K562 (cell line): Measurements from ENCODE around the gene MAML3. TPM values are rescaled to one million over a fixed set of nuclear protein-coding genes. Genes with fewer than 3 reads are reported as not detected.

Source experiments
- ATAC-seq: fragments of 200-7000 bp; cut with Tn5 transposase; 3 replicates; pipeline ENCODE4 v1.9.1; 2020; ENCODE audit warnings: moderate library complexity
- BruUV-seq: library from RNA; stranded (reverse); fragments of 400-500 nt; replicated peaks from 2 replicates; lab custom pipeline; 2021; lab: Mats Ljungman, UMichigan
- CTCF ChIA-PET: fragments of 300-600 bp; formaldehyde crosslinking; extraction: SDS; loops from one replicate; lab custom pipeline; 2021; ENCODE audit warnings: low intra/inter-chr PET ratio; lab: Yijun Ruan, JAX
- POLR2A ChIA-PET: fragments of 300-600, 350-650 bp; sonication (Branson Sonifier 250); formaldehyde crosslinking; extraction: SDS; loops from one replicate; lab custom pipeline; 2021; ENCODE audit warnings: antibody characterized with exemption, inconsistent platforms; lab: Yijun Ruan, JAX
- DNase-seq, 4 experiments: peaks; one replicate each; pipeline versions ENCODE4 v3.0.0 to v3.0.0-alpha.2; 2011 to 2018; ENCODE audit warnings: low spot score in 3 of 4, mixed read lengths in 3 of 4; ENCODE audit errors: extremely low read depth in 1 of 4
- FAIRE-seq: peaks from 2 replicates; lab custom pipeline; 2011; peaks lifted over from hg19 to GRCh38; lab: Jason Lieb, UNC
- H2AFZ ChIP-seq: 2 replicates; pipeline ENCODE4 v1.6.0; 2011; ENCODE audit warnings: low read depth, low read length, control low read depth, inconsistent platforms
- H3K27ac ChIP-seq: fragments of 200-600 bp; 3 replicates; pipeline ENCODE4 v1.8.0; 2011; ENCODE audit warnings: low read depth, mild to moderate bottlenecking, control low read depth, inconsistent platforms, low read length, moderate library complexity, mixed read lengths; ENCODE audit errors: extremely low read depth
- H3K27me3 ChIP-seq, 2 experiments: fragments of 300-600 bp in 1 of 2; 2 replicates in 1 of 2; 3 replicates in 1 of 2; pipeline versions ENCODE4 v1.6.0 to v1.8.0; 2011; ENCODE audit warnings: inconsistent platforms in 2 of 2, low read length in 2 of 2, mild to moderate bottlenecking in 1 of 2, mixed read lengths in 1 of 2, moderate library complexity in 1 of 2; ENCODE audit not compliant: control insufficient read depth in 2 of 2, insufficient read depth in 2 of 2
- H3K36me3 ChIP-seq: fragments of 300-600 bp; 3 replicates; pipeline ENCODE4 v1.8.0; 2011; ENCODE audit warnings: mild to moderate bottlenecking, low read length, inconsistent platforms; ENCODE audit not compliant: control insufficient read depth, insufficient read depth
- H3K4me1 ChIP-seq, 2 experiments: fragments of 200-600 bp in 1 of 2; replicated peaks in 1 of 2; 2 replicates in 1 of 2; 3 replicates in 1 of 2; pipeline versions ENCODE4 v1.5.1 to v1.8.0; 2011; ENCODE audit warnings: inconsistent platforms in 2 of 2, low read length in 2 of 2, mild to moderate bottlenecking in 1 of 2, mixed read lengths in 1 of 2, moderate library complexity in 1 of 2; ENCODE audit not compliant: control insufficient read depth in 2 of 2, insufficient read depth in 2 of 2
- H3K4me2 ChIP-seq: 2 replicates; pipeline ENCODE4 v1.6.1; 2011; ENCODE audit warnings: low read length, control low read depth, inconsistent platforms, mixed read lengths; ENCODE audit not compliant: insufficient read depth
- H3K4me3 ChIP-seq: fragments of 200-600 bp; sonication (generic), shearing (Covaris generic); 2 replicates; pipeline ENCODE4 v1.5.1; 2016; ENCODE audit warnings: control low read depth, inconsistent platforms
- H3K79me2 ChIP-seq: fragments of 200-600 bp; 3 replicates; pipeline ENCODE4 v1.8.0; 2011; ENCODE audit warnings: low read length, inconsistent platforms; ENCODE audit not compliant: control insufficient read depth, insufficient read depth
- H3K9ac ChIP-seq, 2 experiments: 2 replicates each; pipeline versions ENCODE4 v1.6.0 to v1.6.1; 2011; ENCODE audit warnings: low read depth in 2 of 2, low read length in 2 of 2, control low read depth in 1 of 2, inconsistent platforms in 1 of 2, mild to moderate bottlenecking in 1 of 2, mixed read lengths in 1 of 2; ENCODE audit not compliant: insufficient read depth in 1 of 2
- H3K9me1 ChIP-seq: one replicate; pipeline ENCODE4 v1.6.0; 2011; ENCODE audit warnings: inconsistent platforms, mild to moderate bottlenecking, low read length, moderate library complexity; ENCODE audit not compliant: control insufficient read depth, insufficient read depth
- H3K9me3 ChIP-seq: replicated peaks from 2 replicates; pipeline ENCODE4 v1.5.1; 2011; ENCODE audit warnings: low read depth, low read length, inconsistent platforms; ENCODE audit not compliant: control insufficient read depth, insufficient read depth
- H4K20me1 ChIP-seq: replicated peaks from 2 replicates; pipeline ENCODE4 v1.6.1; 2011; ENCODE audit warnings: low read length, inconsistent platforms, mixed read lengths; ENCODE audit not compliant: control insufficient read depth, insufficient read depth
- ARID4B ChIP-seq: sonication (generic); formaldehyde crosslinking; IDR thresholded peaks from 2 replicates; pipeline ENCODE4 v1.8.0; 2022; ENCODE audit warnings: mild to moderate bottlenecking, missing genetic modification reagents
- CHCHD3 ChIP-seq: fragments of 250-450 bp; sonication (Bioruptor Pico); IDR thresholded peaks from 2 replicates; pipeline ENCODE4 v2.1.2; 2022; ENCODE audit warnings: mild to moderate bottlenecking
- KAT2B ChIP-seq: IDR thresholded peaks from one replicate; pipeline ENCODE4 v1.6.1; 2012; ENCODE audit warnings: low read depth, mild to moderate bottlenecking, control low read depth, inconsistent platforms, low read length, moderate library complexity
- MCM3 ChIP-seq: fragments of 450-650 bp; IDR thresholded peaks from 2 replicates; pipeline ENCODE4 v1.6.1; 2016
- MYNN ChIP-seq, 2 experiments: sonication (generic); formaldehyde crosslinking in 1 of 2; IDR thresholded peaks; 2 replicates each; pipeline versions ENCODE4 v1.5.0 to v1.6.1; 2016 to 2020; ENCODE audit warnings: antibody characterized with exemption in 1 of 2, missing genetic modification reagents in 1 of 2
- NELFE ChIP-seq: IDR thresholded peaks from 2 replicates; pipeline ENCODE4 v1.6.1; 2011; ENCODE audit warnings: mild to moderate bottlenecking; ENCODE audit not compliant: insufficient read depth, insufficient read length
- POLR2AphosphoS2 ChIP-seq: IDR thresholded peaks from 2 replicates; pipeline ENCODE4 v1.6.1; 2012; ENCODE audit warnings: low read length, improper control_type of control experiment
- PRMT5 ChIP-seq: sonication (generic); formaldehyde crosslinking; IDR thresholded peaks from 2 replicates; pipeline ENCODE4 v1.5.0; 2020; ENCODE audit warnings: missing genetic modification reagents
- PTBP1 ChIP-seq: fragments of 200-400 bp; formaldehyde crosslinking; IDR thresholded peaks from 2 replicates; pipeline ENCODE4 v1.6.1; 2017; ENCODE audit warnings: low read depth, low read length
- ZFP36 ChIP-seq: fragments of 150-350 bp; IDR thresholded peaks from 2 replicates; pipeline ENCODE4 v1.6.1; 2018; ENCODE audit warnings: low read length, low read depth; ENCODE audit not compliant: partially characterized antibody
- WGBS: fragments of 100-300 bp; shearing (Covaris generic); methylation state at CpG from one replicate; pipeline ENCODE4 v1.1.6; 2016; ENCODE audit warnings: low coverage, mixed read lengths; ENCODE audit not compliant: insufficient coverage; ENCODE audit errors: missing lambda C conversion rate; 5-methylcytosine and 5-hydroxymethylcytosine counted together
- in situ Hi-C: fragments of 300-500 bp; cut with MboI; formaldehyde crosslinking; loops from 4 replicates; pipeline ENCODE4 v1.15.0; 2018; ENCODE audit warnings: inconsistent platforms, mixed read lengths
- intact Hi-C: fragments of 100-400 bp; cut with micrococcal nuclease; formaldehyde crosslinking; loops from 2 replicates; pipeline ENCODE4 v1.14.2; 2022
- polyA plus RNA-seq, 8 experiments: library from polyadenylated mRNA; depleted of rRNA in 4 of 8; stranded (reverse) in 5 of 8; unstranded in 3 of 8; fragments of >200 nt; fragmentation: Nextera tagmentation in 2 of 8; fragmentation: Illumina TruSeq in 1 of 8; extraction: Ambion mirVana in 2 of 8; extraction: Trizol in 1 of 8; gene quantifications; 2 replicates each; pipeline versions ENCODE4 v1.2.1 to v1.2.3, GENCODE V29; 2011 to 2014; ENCODE audit warnings: inconsistent platforms in 1 of 8, missing spikeins in 1 of 8
- total RNA-seq, 7 experiments: library from RNA; depleted of rRNA in 6 of 7; stranded (reverse); fragments of >200 nt in 6 of 7; fragmentation: Illumina TruSeq in 2 of 7; extraction: Trizol in 2 of 7; gene quantifications; 2 replicates each; pipeline versions ENCODE4 v1.2.1 to v1.2.3, GENCODE V29; 2011 to 2021; ENCODE audit warnings: low replicate concordance in 1 of 7

MAML3 gene
- total and polyA plus RNA-seq, 9 of the 15 experiments (the other 6 are each of a cell fraction or from before 2014, with no cell fraction given), result 0.01 to 0.55 (median 0.25) TPM

- no peaks in the 10 kb centered on the region for H3K9me1 ChIP-seq
- CTCF ChIA-PET, result no interaction called here
- H3K27ac ChIP-seq, result no peak overlapping the region
- H3K36me3 ChIP-seq, result no peaks in the 10 kb centered on the region
- H3K79me2 ChIP-seq, result no peaks in the 10 kb centered on the region
- ATAC-seq (no peak), FAIRE-seq (no peak)
- no peak overlapping the region for H2AFZ ChIP-seq
- POLR2A ChIA-PET, result no interaction called here
- 0% methylated on average over 2 of the region's 2 CpGs for WGBS
- no peak for TF ChIP-seq NELFE
- TF ChIP-seq, all 486 proteins: peak for 0
- Histone ChIP-seq H3K27me3 (peaks cover 8 to 26% of the 10 kb centered on the region in 2 experiments; a peak in 4 of 5 replicates), H3K9me3 (no peaks in the 10 kb centered on the region), H3K4me2 (no peak overlapping the region), H3K4me3 (no peak overlapping the region), H3K4me1 (peaks cover 0 to 3% of the 10 kb centered on the region in 2 experiments; a peak in 1 of 5 replicates), H3K9ac (no peak overlapping the region), H4K20me1 (peaks cover 2% of the 10 kb centered on the region; the same call in 1 of the 2 replicates)
- no TSS peak for BruUV-seq
- in situ Hi-C loops, result no loop called here
- DNase-seq, result no peak
- intact Hi-C loops, result no loop called here
These were observed 334.9 kb downstream of the MAML3 start for GRCh38 chr4:139819082-139819481.

GRCh38 chr4:139817657-139818452 lies 336.1 kb downstream of the MAML3 start:
- DNase-seq, result no peak
- 0% methylated on average over 6 of the region's 6 CpGs for WGBS
- Histone ChIP-seq H3K27ac (no peak overlapping the region), H3K9me3 (no peaks in the 10 kb centered on the region), H3K27me3 (peaks cover 6 to 27% of the 10 kb centered on the region in 2 experiments; a peak in 4 of 5 replicates), H3K4me3 (no peak overlapping the region), H3K4me1 (peaks cover 0 to 3% of the 10 kb centered on the region in 2 experiments; a peak in 1 of 5 replicates), H3K9ac (no peak overlapping the region), H3K4me2 (no peak overlapping the region), H3K36me3 (no peaks in the 10 kb centered on the region), H3K79me2 (no peaks in the 10 kb centered on the region), H2AFZ (no peak overlapping the region), H3K9me1 (no peaks in the 10 kb centered on the region), H4K20me1 (peaks cover 2% of the 10 kb centered on the region; the same call in 1 of the 2 replicates)
- ChIA-PET POLR2A (no interaction called here), CTCF (no interaction called here)
- no peak for FAIRE-seq
- no peak for ATAC-seq
- in situ Hi-C loops, result no loop called here
- no TSS peak for BruUV-seq
- intact Hi-C loops, result no loop called here
- TF ChIP-seq POLR2AphosphoS2, result no peak
- TF ChIP-seq MYNN (IDR thresholded peaks at IDR 0.05), result no peak
- no peak for TF ChIP-seq MYNN (CRISPR knock-in tag; IDR thresholded peaks at IDR 0.05)
- TF ChIP-seq ARID4B (CRISPR knock-in tag), result no peak
- TF ChIP-seq PRMT5, result no peak
- no peak for TF ChIP-seq MCM3
- no peak for TF ChIP-seq PTBP1
- TF ChIP-seq KAT2B, result no peak
- no peak for TF ChIP-seq ZFP36
- TF ChIP-seq CHCHD3 (CRISPR knock-in tag), result no peak
